ENCODE results near the gene MYO18B.

DNA sequence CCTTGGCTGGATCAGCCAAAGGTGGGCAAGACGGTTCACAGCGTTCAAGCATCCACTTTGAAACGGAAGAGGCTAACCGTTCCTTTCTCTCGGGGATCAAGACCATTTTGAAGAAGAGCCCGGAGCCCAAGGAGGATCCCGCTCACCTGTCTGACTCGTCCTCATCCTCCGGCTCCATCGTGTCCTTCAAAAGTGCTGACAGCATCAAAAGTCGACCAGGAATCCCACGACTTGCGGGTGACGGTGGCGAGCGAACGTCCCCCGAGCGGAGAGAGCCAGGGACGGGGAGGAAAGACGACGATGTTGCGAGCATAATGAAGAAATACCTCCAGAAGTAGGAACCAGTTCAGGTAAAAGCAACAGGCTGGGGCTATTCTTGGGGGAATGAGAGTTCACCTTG, 285.4 kb downstream of the MYO18B start:
- TF ChIP-seq, protein P1, sequence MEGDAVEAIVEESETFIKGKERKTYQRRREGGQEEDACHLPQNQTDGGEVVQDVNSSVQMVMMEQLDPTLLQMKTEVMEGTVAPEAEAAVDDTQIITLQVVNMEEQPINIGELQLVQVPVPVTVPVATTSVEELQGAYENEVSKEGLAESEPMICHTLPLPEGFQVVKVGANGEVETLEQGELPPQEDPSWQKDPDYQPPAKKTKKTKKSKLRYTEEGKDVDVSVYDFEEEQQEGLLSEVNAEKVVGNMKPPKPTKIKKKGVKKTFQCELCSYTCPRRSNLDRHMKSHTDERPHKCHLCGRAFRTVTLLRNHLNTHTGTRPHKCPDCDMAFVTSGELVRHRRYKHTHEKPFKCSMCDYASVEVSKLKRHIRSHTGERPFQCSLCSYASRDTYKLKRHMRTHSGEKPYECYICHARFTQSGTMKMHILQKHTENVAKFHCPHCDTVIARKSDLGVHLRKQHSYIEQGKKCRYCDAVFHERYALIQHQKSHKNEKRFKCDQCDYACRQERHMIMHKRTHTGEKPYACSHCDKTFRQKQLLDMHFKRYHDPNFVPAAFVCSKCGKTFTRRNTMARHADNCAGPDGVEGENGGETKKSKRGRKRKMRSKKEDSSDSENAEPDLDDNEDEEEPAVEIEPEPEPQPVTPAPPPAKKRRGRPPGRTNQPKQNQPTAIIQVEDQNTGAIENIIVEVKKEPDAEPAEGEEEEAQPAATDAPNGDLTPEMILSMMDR (IDR thresholded peaks at IDR 0.05) = no peak
- no peak for TF ChIP-seq POLR2AphosphoS5 (IDR thresholded peaks at IDR 0.05; ENCODE audit: insufficient read depth in 1 of 2, low read depth in 1 of 2)
- TF ChIP-seq POLR2A (IDR thresholded peaks at IDR 0.05) = no peak

Data from vagina (tissue), 2 donors.